ENCODE measurements around the gene BCL2.

DNA sequence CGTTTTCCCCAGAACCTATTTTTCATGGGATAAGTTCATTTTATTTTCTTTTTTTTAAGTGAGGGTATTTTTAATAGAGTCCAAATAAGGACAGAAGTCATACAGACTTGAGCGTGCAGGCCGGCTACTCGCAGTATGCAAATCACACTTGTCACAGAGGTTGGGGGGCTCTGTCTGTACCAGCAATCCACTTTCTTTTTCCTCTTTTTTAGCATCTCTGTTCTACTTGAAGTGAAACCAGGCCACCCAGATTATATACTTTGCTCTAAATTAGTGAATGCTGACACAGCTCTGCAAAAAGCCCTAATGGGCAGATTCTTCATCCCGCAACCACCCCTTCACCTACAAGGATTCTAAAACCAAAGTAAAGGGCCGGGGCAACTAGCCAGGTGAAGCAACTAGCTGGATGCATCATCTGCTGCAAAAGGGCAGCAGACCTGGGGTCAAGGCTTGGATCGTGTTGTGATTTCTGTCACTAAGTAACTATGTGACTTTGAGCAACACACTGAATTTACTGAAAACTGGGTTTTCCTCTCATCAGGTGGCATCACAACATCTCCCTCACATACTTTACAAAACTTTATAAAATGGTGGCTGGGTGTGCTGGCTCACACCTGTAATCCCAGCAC lies 29.1 kb upstream of the BCL2 start:
- no peak for TF ChIP-seq CTCF (IDR thresholded peaks at IDR 0.05)
- TF ChIP-seq EP300 (IDR thresholded peaks at IDR 0.05), result no peak
- no peak for TF ChIP-seq POLR2A (IDR thresholded peaks at IDR 0.05)

Data from sigmoid colon (tissue), 4 donors.